Occipital lobe (tissue), 2 donors: ENCODE data around the gene TRNT1. TPM values are rescaled to one million over a fixed set of nuclear protein-coding genes. Genes with fewer than 3 reads are reported as not detected.

Experiments
- DNase-seq: peaks from one replicate; lab custom pipeline; 2025; lab: John Stamatoyannopoulos, UW
- total RNA-seq: library from RNA; depleted of rRNA; stranded (reverse); fragments of >200 nt; gene quantifications from one replicate; pipeline ENCODE4 v1.2.3, GENCODE V29; 2014

TRNT1 gene
- total RNA-seq, 1 donor from 2014 or later = 56.9 TPM

- DNase-seq = no peak
Measured at GRCh38 chr3:3110749-3111361, 15.9 kb upstream of the TRNT1 start.

GRCh38 chr3:3113042-3113709, 13.6 kb upstream of the TRNT1 start:
- DNase-seq = no peak

- no peak for DNase-seq
Measured at GRCh38 chr3:3117651-3118050, 9.1 kb upstream of the TRNT1 start.

GRCh38 chr3:3119393-3119851, 7.3 kb upstream of the TRNT1 start:
- DNase-seq = no peak

DNA sequence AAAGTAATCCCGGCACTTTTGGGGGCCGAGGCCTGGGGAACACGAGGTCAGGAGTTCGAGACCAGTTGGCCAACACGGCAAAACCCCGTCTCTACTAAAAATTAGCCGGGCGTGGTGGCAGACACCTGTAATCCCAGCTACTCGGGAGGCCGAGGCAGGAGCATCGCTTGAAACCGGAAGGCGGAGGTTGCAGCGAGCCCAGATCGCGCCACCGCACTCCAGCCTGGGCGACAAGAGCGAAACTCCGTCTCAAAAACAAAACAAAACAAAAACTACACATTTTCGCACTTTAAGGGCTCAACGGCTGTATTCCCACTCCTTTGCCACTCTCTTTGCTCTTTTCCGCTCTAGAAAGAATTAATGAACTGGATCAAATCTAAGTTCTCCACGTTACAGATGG, 763 bp upstream of the TRNT1 start:
- no peak for DNase-seq

GRCh38 chr3:3127432-3128010, 781 bp downstream of the TRNT1 start:
- DNase-seq = no peak

DNA sequence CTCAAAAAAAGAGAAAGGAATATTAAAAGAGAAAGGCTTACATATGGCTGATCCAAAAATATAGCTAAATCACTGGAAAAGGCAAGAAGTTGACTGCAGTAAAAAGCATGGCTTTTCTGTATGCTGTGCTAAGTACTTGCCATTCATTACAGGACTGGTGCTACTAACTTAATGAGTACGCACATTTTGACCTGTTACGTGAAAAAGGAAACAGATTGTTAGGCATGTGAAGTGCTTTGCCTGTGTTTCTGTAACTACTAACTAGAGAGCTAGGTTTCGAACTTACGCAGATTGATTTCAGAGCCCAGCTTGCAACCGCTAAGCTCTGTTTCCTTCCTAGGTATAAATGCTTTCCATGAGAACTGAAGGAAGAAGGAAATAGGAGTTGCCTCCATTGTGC, 2.8 kb downstream of the TRNT1 start:
- DNase-seq = no peak

DNA sequence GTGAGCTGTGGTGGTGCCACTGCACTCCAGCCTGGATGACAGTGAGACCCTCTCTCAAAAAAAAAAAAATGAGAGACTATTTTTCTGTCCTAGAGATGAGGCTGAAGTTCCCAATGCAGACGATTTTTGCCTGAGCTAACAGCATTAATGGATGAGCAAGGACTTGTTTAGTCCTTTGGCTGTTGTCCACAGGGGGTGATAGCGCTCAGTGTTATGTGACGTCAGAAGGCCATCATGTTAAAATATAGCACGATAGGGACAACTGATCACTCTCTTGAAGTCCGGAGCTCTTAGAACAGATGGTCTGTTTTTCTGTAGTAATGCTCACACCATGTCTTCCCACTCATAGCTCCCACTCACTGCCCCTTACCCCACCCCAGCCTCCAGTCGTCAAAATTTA, 6.8 kb downstream of the TRNT1 start:
- no peak for DNase-seq

- peak; percentile 29 for DNase-seq
Measured at GRCh38 chr3:3134750-3135448, 8.2 kb downstream of the TRNT1 start.

DNA sequence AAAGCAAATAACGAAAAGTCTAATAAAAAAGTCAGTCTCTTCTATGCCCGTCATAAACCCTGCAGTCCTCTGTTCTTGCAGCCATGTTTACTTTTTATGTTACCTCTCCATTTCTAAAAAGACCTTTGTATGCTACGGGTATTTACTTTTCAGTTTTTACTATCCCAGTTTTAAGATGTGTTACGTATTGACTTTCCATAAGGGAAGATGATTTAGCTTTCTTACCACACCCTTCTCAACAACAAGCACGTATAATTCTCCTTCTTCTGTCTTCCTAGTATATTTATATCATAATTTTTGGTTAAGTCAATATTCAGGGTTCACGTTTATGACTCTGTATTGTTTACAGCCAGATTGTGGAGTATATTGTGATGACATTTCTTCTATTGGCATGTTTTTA, 10.8 kb downstream of the TRNT1 start:
- no peak for DNase-seq

DNA sequence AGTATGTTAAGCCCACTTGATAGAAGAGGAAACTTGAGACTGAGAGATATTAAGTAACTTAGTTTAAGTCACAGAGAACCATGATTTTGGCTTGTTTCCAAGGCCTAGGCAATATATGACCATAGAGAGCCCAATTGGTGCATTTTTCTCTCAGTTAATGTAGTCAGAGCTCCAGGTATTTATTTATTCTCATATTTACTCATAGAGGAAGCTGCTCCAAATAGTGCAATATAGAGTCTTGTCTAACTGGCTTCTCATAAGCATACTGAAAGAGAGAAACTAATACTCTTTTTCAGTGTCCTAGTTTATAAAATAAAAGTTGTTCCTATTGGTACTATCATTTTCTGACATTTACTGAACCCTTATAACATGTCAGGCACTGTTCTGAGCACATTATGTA, 15.2 kb downstream of the TRNT1 start:
- DNase-seq = no peak

GRCh38 chr3:3145831-3146230, 19.1 kb downstream of the TRNT1 start:
- no peak for DNase-seq

GRCh38 chr3:3149560-3149959, 22.8 kb downstream of the TRNT1 start:
- no peak for DNase-seq

- no peak for DNase-seq
Measured at GRCh38 chr3:3151513-3151912, 24.8 kb downstream of the TRNT1 start.

DNA sequence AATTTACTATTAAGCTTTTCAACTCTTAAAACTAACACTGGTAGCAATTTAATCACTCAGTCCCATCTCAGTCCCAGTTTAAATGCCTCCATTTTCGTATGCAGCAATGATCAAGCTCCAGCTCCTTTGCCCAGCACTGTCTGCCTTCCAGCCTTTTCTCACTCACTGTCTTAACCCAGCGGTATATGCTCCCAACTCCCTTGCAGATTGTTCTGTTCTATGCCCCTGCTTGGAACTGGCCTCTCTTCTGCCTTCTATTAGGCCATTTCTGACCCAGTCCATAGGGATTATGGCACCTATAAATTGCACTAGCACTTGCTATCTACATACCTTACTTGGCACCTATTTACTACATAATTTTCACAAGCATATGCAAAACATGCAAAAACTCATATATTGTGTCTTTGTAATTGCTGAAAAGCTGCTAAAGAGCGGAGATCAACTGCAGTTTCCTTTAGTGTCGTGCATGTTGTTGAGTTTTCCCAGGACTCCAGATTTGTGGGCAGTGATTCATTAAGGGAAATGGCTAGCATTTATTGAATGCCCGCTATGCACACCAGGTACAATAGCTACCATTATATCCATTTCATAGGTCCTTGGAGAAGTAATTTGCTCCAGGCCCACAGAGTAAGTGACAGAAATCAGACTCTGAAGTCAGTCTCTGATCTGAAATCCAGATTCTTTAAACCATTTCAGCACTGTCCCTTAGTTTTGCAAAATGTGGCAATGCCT, 28.3 kb downstream of the TRNT1 start:
- no peak for DNase-seq

DNA sequence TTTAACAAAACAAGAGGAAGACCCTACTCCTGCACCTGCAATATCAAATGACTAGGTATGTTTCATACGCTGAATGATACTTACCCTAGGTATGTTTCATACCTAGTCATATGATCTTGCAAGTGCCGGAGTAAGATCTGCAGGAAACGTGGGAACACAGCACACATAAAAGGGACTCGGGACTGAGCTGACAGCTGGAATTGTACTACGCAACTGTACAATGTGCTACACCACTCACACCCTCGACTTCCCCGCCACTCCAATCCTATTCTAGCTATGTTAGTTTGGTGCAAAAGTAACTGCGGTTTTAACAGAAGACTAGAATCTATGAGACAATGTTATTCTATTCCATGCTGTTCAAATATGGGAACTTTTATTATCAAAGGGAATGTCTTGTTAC, 30.7 kb downstream of the TRNT1 start:
- no peak for DNase-seq

DNA sequence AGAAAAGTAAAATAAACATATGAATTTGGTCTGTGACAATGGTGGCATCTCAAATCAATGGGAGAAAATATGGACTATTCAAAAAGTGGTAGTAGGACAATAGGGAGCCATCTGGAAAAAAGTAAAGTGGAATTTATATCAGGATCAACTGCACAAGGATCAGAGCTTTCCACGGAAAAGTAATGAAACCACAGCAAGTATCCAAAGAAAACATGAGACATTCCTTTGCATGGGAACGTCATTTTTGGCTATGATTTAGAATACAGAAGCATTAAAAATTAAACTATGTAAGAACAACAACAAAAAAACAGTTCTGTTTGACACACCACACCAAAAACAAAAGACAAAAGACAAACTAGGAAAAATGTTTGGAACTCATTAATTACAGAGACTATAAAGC, 34.1 kb downstream of the TRNT1 start:
- no peak for DNase-seq

DNA sequence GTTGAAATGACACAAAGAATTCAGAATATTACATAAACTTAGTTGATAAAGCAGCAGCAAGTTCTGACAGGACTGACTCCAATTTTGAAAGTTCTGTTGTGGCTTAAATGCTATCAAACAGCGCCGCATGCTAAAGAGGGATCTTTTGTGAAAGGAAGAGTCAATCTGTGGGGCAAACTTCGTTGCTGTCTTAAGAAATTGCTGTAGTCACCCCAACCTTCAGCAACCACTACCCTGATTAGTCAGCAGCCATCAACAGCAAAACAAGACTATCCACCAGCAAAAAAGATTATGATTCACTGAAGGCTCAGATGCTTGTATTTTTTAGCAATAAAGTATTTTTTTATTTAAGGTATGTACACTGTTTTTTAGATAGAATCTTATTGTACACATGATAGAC, 38.5 kb downstream of the TRNT1 start:
- no peak for DNase-seq

DNA sequence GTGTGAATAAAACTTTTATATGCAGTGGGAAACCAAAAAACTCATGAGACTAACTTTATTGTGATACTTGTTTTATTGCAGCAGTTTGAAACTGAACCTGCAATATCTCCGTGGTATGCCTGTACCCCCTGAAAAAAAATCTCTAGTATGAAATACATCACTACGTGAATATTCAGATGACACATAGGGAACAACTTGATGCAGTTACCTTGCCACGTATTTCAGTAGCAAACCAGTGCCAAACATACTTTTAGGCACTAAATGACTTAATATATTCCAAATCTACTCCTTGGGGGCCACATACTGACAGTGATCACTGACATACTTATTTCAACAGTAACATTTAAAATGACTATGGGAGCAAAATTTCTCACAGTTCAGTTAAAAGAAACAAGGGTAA, 38.9 kb downstream of the TRNT1 start:
- DNase-seq = no peak

GRCh38 chr3:3170998-3171397, 44.3 kb downstream of the TRNT1 start:
- no peak for DNase-seq

GRCh38 chr3:3172627-3173026, 45.9 kb downstream of the TRNT1 start:
- no peak for DNase-seq
